Heart left ventricle (tissue), 13 donors: ENCODE measurements around the gene CTU1.

Source experiments
- CTCF ChIP-seq, 12 donors: fragments of 200-600 bp; sonication (generic) in 4 of 12; IDR thresholded peaks; one replicate each; pipeline versions ENCODE4 v1.5.0 to v1.8.0; 2018 to 2022; ENCODE audit warnings: antibody characterized with exemption in 12 of 12, mild to moderate bottlenecking in 5 of 12
- POLR2A ChIP-seq, 2 donors: fragments of 450-650 bp; IDR thresholded peaks; one replicate each; pipeline ENCODE4 v1.6.1; 2017; ENCODE audit warnings: antibody characterized with exemption in 2 of 2, mild to moderate bottlenecking in 2 of 2, moderate library complexity in 2 of 2
- donor health status: ischemic (EF 13 %, LVEDD 7.1; RV severe dilation, severe dysfunction).
- donor health status: DM: no; HTN: yes; CAD: no.
- donor health status: DM: no; HTN: no; CAD: no.
- donor health status: ischemic (EF 25% LVEDD 6.9; RV normal size, moderate dysfunction).
- donor health status: ischemic (EF 25% LVEDD 5.7; RV mildly dilated, moderate dysfunction).
- donor health status: ischemic (EF 35%, LVEDD 5.7; RV mildly dilated, moderate dysfunction).
- donor health status: nonischemic (EF 11% LVEDD 7.7; RV severe dilation, severe dysfunction).
- donor health status: DM: yes; HTN: yes; CAD: no.
- donor health status: PGD.
- donor health status: ischemic (EF 29% LVEDD 5.4; RV normal size, mild dysfunction).
- donor health status: nonischemic (EF 23%, LVEDD 6.1; RV moderate dilation, normal function).

GRCh38 chr19:51076631-51077213, 31.5 kb downstream of the CTU1 start:
- TF ChIP-seq CTCF (IDR thresholded peaks at IDR 0.05), result no peak
- TF ChIP-seq POLR2A (IDR thresholded peaks at IDR 0.05), result no peak
